Stimulated activated naive CD8-positive, alpha-beta T cell treated with anti-CD3 and anti-CD28 coated beads, Interleukin-15, amount 100 ng/mL, for 72 hours (primary cell): ENCODE data around the gene TBC1D25.
"Not testable (repeated sequence)": the region's sequence is repeated elsewhere in the genome, so short reads cannot be mapped to it uniquely, and the experiment has no call there.

Experiments
- ATAC-seq: fragments of 150-1000 bp; cut with Tn5 transposase; 2 replicates; pipeline ENCODE4 v1.10.0; 2021; ENCODE audit warnings: mild to moderate bottlenecking, moderate library complexity
- DNase-seq, 2 donors: peaks; one replicate each; pipeline ENCODE4 v3.0.0; 2021 to 2022
- H3K27ac Mint-ChIP-seq, 2 donors: one replicate each; pipeline ENCODE4 v1.8.0; 2022; ENCODE audit warnings: mild to moderate bottlenecking in 2 of 2, mixed read lengths in 2 of 2, moderate library complexity in 2 of 2
- H3K27me3 Mint-ChIP-seq: one replicate; pipeline ENCODE4 v1.8.0; 2022; ENCODE audit warnings: mixed read lengths
- H3K4me1 Mint-ChIP-seq: one replicate; pipeline ENCODE4 v1.8.0; 2022; ENCODE audit warnings: mild to moderate bottlenecking, mixed read lengths
- H3K4me3 Mint-ChIP-seq, 2 donors: one replicate each; pipeline ENCODE4 v1.8.0; 2022; ENCODE audit warnings: mild to moderate bottlenecking in 2 of 2, mixed read lengths in 2 of 2, moderate library complexity in 1 of 2
- H3K9me3 Mint-ChIP-seq, 2 donors: one replicate each; pipeline ENCODE4 v1.8.0; 2022; ENCODE audit warnings: mixed read lengths in 2 of 2

TBC1D25 gene

GRCh38 chrX:48531358-48531959, 8.1 kb upstream of the TBC1D25 start:
- no peak overlapping the region for H3K27ac Mint-ChIP-seq
- peaks cover 15% of the 10 kb centered on the region for H3K4me1 Mint-ChIP-seq
- no peaks in the 10 kb centered on the region for H3K27me3 Mint-ChIP-seq
- no peak overlapping the region for H3K4me3 Mint-ChIP-seq
- ATAC-seq = peak; percentile 49
- DNase-seq = no peak
- no peaks in the 10 kb centered on the region for H3K9me3 Mint-ChIP-seq

GRCh38 chrX:48532161-48532560, 7.4 kb upstream of the TBC1D25 start:
- no peaks in the 10 kb centered on the region for H3K9me3 Mint-ChIP-seq
- ATAC-seq = no peak
- no peak overlapping the region for H3K4me3 Mint-ChIP-seq
- no peak overlapping the region for H3K27ac Mint-ChIP-seq
- no peak for DNase-seq
- H3K27me3 Mint-ChIP-seq = no peaks in the 10 kb centered on the region
- peaks cover 10% of the 10 kb centered on the region for H3K4me1 Mint-ChIP-seq

- Mint-ChIP-seq H3K27me3 (no peaks in the 10 kb centered on the region), H3K4me3 (no peak overlapping the region), H3K27ac (peak overlapping the region in 1 of 2 donors; percentile 72), H3K4me1 (peaks cover 10% of the 10 kb centered on the region), H3K9me3 (no peaks in the 10 kb centered on the region)
- DNase-seq = no peak
- no peak for ATAC-seq
Measured at GRCh38 chrX:48533165-48533564, 6.3 kb upstream of the TBC1D25 start.

DNA sequence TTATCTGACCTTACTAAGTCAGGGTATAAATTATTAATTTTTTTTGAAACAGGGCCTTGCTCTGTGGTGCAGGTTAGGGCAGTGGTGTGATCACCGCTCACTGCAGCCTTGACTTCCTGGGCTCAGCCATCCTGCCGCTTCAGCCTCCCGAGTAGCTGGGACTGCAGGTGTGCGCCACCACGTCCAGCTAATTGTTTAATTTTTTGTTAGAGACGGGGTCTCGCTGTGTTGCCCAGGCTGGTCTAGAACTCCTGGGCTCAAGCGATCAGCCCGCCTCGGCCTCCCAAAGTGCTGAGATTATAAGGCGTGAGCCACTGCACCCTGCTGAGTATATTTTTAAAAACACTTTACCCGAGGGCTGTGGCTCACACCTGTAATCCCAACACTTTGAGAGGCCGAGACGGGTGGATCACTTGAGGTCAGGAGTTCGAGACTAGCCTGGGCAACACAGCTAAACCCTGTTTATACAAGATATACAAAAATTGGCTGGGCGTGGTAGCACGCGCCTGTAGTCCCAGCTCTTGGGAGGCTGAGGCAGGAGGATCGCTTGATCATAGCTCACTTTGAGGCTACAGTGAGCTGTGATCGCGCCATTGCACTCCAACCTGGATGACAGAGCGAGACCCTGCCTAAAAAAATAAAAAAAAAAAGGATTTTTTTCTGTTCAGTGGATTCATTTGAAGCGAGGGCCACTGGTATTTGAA, 721 bp upstream of the TBC1D25 start:
- Mint-ChIP-seq H3K27me3 (no peaks in the 10 kb centered on the region), H3K9me3 (no peaks in the 10 kb centered on the region), H3K27ac (peak overlapping the region; percentile 96 to 97), H3K4me3 (peak overlapping the region; percentile 93 to 94), H3K4me1 (peaks cover 18% of the 10 kb centered on the region)
- DNase-seq (no peak), ATAC-seq (no peak)

DNA sequence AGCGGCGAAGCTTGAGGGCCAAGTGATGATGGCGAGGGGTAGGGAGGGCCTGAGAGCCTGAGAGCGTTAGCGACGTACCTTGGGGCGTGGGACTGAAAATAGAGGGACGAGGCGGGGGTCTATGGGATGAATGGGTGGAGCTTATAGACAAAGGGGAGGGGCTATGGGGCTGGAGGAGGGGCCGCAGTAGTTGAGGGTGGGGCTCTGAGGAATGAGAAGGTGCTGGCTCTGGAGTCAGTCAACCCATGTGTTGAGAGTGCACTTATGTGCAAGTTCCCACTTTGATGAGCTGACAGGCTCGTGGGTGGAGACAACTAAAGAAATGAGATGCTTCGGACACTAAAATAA, 488 bp downstream of the TBC1D25 start:
- ATAC-seq (peak; percentile 57), DNase-seq (no peak)
- no peaks in the 10 kb centered on the region for H3K9me3 Mint-ChIP-seq
- H3K4me3 Mint-ChIP-seq = peak overlapping the region; percentile 93 to 94
- peak overlapping the region; percentile 96 to 97 for H3K27ac Mint-ChIP-seq
- H3K27me3 Mint-ChIP-seq = no peaks in the 10 kb centered on the region
- peaks cover 18% of the 10 kb centered on the region for H3K4me1 Mint-ChIP-seq

- no peak for DNase-seq
- no peaks in the 10 kb centered on the region for H3K9me3 Mint-ChIP-seq
- peak overlapping the region in 1 of 2 donors; percentile 96 for H3K27ac Mint-ChIP-seq
- no peak for ATAC-seq
- H3K4me3 Mint-ChIP-seq = peak overlapping the region; percentile 93 to 94
- H3K27me3 Mint-ChIP-seq = no peaks in the 10 kb centered on the region
- peaks cover 18% of the 10 kb centered on the region for H3K4me1 Mint-ChIP-seq
Measured at GRCh38 chrX:48540480-48540879, 966 bp downstream of the TBC1D25 start.

- Mint-ChIP-seq H3K9me3 (no peaks in the 10 kb centered on the region), H3K27me3 (no peaks in the 10 kb centered on the region), H3K27ac (peak overlapping the region in 1 of 2 donors; percentile 76), H3K4me3 (peak overlapping the region; percentile 93 to 94), H3K4me1 (peaks cover 18% of the 10 kb centered on the region)
- DNase-seq (no peak), ATAC-seq (no peak)
Measured at GRCh38 chrX:48541140-48541814, 1.8 kb downstream of the TBC1D25 start.

GRCh38 chrX:48548871-48549270, 9.4 kb downstream of the TBC1D25 start:
- H3K4me1 Mint-ChIP-seq = peaks cover 7% of the 10 kb centered on the region
- H3K9me3 Mint-ChIP-seq = no peaks in the 10 kb centered on the region
- no peak for ATAC-seq
- no peak for DNase-seq
- peak overlapping the region in 1 of 2 donors; percentile 72 for H3K27ac Mint-ChIP-seq
- no peak overlapping the region for H3K4me3 Mint-ChIP-seq
- H3K27me3 Mint-ChIP-seq = no peaks in the 10 kb centered on the region

DNA sequence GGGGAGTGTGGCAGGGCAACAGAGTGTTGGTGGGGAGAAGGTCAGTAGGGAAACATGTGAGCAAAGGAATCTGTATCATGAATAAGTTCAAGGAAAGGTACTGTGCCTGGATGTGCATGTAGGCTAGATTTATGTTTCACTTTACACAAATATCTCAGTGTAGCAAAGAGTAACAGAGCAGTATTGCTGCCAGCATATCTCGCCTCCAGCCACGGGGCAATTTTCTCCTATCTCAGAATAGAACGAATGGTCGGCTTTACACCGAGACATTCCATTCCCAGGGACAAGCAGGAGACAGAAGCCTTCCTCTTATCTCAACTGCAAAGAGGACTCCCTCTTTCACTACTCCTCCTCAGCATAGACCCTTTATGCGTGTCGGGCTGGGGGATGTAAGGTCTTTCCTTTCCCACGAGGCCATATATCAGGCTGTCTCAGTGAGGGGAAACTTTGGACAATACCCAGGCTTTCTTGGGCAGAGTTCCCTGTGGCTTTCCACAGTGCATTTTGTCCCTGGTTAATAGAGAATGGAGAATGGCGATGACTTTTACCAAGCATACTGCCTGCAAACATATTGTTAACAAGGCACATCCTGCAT, 16.3 kb downstream of the TBC1D25 start:
- not testable (repeated sequence) for ATAC-seq

DNA sequence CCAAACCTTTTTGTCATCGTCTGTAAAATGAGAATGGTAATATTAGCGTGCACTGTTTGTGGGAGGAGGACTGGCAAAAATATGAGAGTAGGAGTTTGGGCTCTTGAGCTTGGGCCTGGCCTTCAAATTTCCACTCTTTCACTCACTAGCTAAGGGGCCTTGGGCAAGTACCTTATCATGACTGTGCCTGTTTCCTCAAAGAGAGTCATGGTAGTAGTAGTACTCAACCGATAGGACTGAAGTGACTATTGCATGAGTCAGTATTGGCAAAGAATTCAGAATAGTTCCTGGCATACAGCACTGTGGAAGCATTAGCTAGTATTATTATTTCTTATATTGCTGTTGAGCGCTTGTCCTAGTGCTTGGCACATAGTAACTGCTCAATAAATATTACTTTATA, 18.8 kb downstream of the TBC1D25 start:
- Mint-ChIP-seq H3K4me3 (no peak overlapping the region), H3K9me3 (no peaks in the 10 kb centered on the region), H3K4me1 (no peaks in the 10 kb centered on the region)

More for the DNA sequence above, 16.3 kb downstream of the TBC1D25 start:
- H3K27me3 Mint-ChIP-seq, H3K4me1 Mint-ChIP-seq, DNase-seq, H3K4me3 Mint-ChIP-seq, H3K27ac Mint-ChIP-seq, H3K9me3 Mint-ChIP-seq: not testable (repeated sequence)

DNA sequence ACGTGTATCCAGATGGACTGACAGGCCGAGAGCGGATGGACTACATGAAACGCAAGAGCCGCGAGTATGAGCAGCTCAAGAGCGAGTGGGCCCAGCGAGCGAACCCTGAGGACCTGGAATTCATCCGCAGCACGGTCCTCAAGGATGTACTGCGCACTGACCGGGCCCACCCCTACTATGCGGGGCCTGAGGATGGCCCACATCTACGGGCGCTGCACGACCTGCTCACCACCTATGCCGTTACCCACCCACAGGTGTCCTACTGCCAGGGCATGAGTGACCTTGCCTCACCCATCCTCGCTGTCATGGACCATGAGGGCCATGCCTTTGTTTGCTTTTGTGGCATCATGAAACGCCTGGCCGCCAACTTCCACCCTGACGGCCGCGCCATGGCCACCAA, 20.1 kb downstream of the TBC1D25 start:
- DNase-seq (no peak), ATAC-seq (no peak)
- Mint-ChIP-seq H3K9me3 (no peaks in the 10 kb centered on the region), H3K4me1 (no peaks in the 10 kb centered on the region), H3K27me3 (no peaks in the 10 kb centered on the region), H3K27ac (no peak overlapping the region), H3K4me3 (no peak overlapping the region)

More for the DNA sequence above, 18.8 kb downstream of the TBC1D25 start:
- H3K27me3 Mint-ChIP-seq = no peaks in the 10 kb centered on the region
- H3K27ac Mint-ChIP-seq = no peak overlapping the region
- ATAC-seq (peak; percentile 53), DNase-seq (no peak)

DNA sequence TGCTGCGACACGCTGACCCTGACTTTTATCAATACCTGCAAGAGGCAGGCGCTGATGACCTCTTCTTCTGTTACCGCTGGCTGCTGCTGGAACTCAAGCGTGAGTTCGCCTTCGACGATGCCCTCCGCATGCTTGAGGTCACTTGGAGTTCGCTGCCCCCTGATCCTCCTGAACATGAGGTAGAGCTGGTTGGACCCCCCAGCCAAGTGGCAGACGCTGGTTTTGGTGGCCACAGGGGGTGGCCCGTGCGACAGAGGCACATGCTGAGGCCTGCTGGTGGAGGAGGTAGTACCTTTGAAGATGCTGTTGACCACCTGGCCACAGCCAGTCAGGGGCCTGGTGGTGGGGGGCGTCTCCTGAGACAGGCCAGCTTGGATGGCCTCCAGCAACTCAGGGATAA, 20.5 kb downstream of the TBC1D25 start:
- DNase-seq = no peak
- no peaks in the 10 kb centered on the region for H3K27me3 Mint-ChIP-seq
- no peak overlapping the region for H3K27ac Mint-ChIP-seq
- ATAC-seq = no peak
- no peaks in the 10 kb centered on the region for H3K4me1 Mint-ChIP-seq
- no peak overlapping the region for H3K4me3 Mint-ChIP-seq
- H3K9me3 Mint-ChIP-seq = no peaks in the 10 kb centered on the region

DNA sequence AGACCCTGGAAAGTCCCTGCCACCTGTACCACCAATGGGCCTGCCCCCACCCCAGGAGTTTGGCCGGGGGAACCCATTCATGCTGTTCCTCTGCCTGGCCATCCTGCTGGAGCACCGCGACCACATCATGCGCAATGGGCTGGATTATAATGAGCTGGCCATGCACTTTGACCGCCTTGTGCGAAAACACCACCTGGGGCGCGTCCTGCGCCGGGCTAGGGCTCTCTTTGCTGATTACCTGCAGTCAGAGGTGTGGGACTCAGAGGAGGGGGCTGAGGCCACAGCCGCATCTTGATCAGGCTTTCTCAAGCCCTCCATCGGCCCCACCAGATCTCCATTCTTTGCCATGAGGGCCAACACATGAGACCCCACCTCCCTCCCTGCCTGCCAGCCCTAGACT, 21.2 kb downstream of the TBC1D25 start:
- no peak overlapping the region for H3K4me3 Mint-ChIP-seq
- H3K4me1 Mint-ChIP-seq = no peaks in the 10 kb centered on the region
- no peak overlapping the region for H3K27ac Mint-ChIP-seq
- H3K9me3 Mint-ChIP-seq = no peaks in the 10 kb centered on the region
- DNase-seq (no peak), ATAC-seq (no peak)
- H3K27me3 Mint-ChIP-seq = no peaks in the 10 kb centered on the region

DNA sequence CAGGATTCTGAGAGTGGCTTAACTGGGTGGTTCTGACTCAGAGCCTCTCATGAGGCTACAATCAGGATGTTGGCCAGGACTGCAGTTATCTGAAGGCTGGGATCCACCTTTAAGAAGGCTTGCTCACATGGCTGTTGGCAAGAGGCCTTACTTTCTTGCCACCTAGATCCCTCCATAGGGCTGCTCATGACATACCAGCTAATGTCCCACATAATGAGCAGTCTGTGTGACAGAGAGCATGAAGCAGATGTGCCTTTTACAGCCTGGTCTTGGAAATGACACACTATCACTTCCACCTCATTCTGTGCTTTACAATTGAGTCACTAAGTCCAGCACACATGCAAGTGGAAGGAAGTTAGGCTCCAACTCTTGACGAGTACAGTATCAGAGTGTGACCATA, 30.4 kb downstream of the TBC1D25 start:
- DNase-seq (peak in 1 of 2 donors; percentile 50), ATAC-seq (peak; percentile 75)
- no peaks in the 10 kb centered on the region for H3K9me3 Mint-ChIP-seq
- peaks cover 7% of the 10 kb centered on the region for H3K4me1 Mint-ChIP-seq
- H3K27ac Mint-ChIP-seq = no peak overlapping the region
- H3K27me3 Mint-ChIP-seq = no peaks in the 10 kb centered on the region
- H3K4me3 Mint-ChIP-seq = no peak overlapping the region

GRCh38 chrX:48573690-48574269, 34.3 kb downstream of the TBC1D25 start:
- DNase-seq (no peak), ATAC-seq (peak; percentile 42)
- Mint-ChIP-seq H3K9me3 (no peaks in the 10 kb centered on the region), H3K27me3 (no peaks in the 10 kb centered on the region), H3K4me1 (peaks cover 21% of the 10 kb centered on the region), H3K4me3 (peak overlapping the region; percentile 90 to 97), H3K27ac (peak overlapping the region; percentile 99 to 100)
